Karpas-422 (cell line): Measurements from ENCODE around the gene CSE1L. TPM values are rescaled to one million over a fixed set of nuclear protein-coding genes. Genes with fewer than 3 reads are reported as not detected.
"Not testable (repeated sequence)": the region's sequence is repeated elsewhere in the genome, so short reads cannot be mapped to it uniquely, and the experiment has no call there.

Experiments
- DNase-seq: peaks from one replicate; pipeline ENCODE4 v3.0.0-alpha.2; 2015
- H2AFZ ChIP-seq: fragments of 200-600 bp; sonication (generic); 2 replicates; pipeline ENCODE4 v1.6.1; 2014; ENCODE audit warnings: antibody characterized with exemption, low read length, mixed read lengths
- H3K27ac ChIP-seq: fragments of 200-600 bp; sonication (generic); 2 replicates; pipeline ENCODE4 v1.5.1; 2014; ENCODE audit warnings: mild to moderate bottlenecking, low read length, moderate library complexity
- H3K27me3 ChIP-seq: fragments of 200-600 bp; sonication (generic); 2 replicates; pipeline ENCODE4 v1.6.1; 2014; ENCODE audit warnings: low read length, mixed read lengths
- H3K36me3 ChIP-seq: fragments of 200-600 bp; sonication (generic); 2 replicates; pipeline ENCODE4 v1.6.1; 2014; ENCODE audit warnings: low read length, mixed read lengths; ENCODE audit not compliant: insufficient read depth
- H3K4me1 ChIP-seq: fragments of 200-600 bp; sonication (generic); 2 replicates; pipeline ENCODE4 v1.6.1; 2014; ENCODE audit warnings: mild to moderate bottlenecking, low read length, mixed read lengths
- H3K4me2 ChIP-seq: fragments of 200-600 bp; sonication (generic); 2 replicates; pipeline ENCODE4 v1.6.1; 2014; ENCODE audit warnings: low read length, low read depth, mild to moderate bottlenecking; ENCODE audit not compliant: poor library complexity, severe bottlenecking
- H3K4me3 ChIP-seq: fragments of 200-600 bp; sonication (generic); 2 replicates; pipeline ENCODE4 v1.5.1; 2014; ENCODE audit warnings: mild to moderate bottlenecking, antibody characterized with exemption, low read length, mixed read lengths
- H3K79me2 ChIP-seq: fragments of 200-600 bp; sonication (generic); 2 replicates; pipeline ENCODE4 v1.6.1; 2014; ENCODE audit warnings: mild to moderate bottlenecking, low read length, mixed read lengths
- H3K9ac ChIP-seq: fragments of 200-600 bp; sonication (generic); 2 replicates; pipeline ENCODE4 v1.6.0; 2014; ENCODE audit warnings: low read length
- H3K9me2 ChIP-seq: fragments of 200-600 bp; sonication (generic), shearing (Covaris generic); replicated peaks from 2 replicates; pipeline ENCODE4 v1.6.0; 2014; ENCODE audit warnings: mild to moderate bottlenecking, low read length, moderate library complexity; ENCODE audit not compliant: insufficient read depth
- H3K9me3 ChIP-seq: fragments of 300-700, 200-600 bp; sonication (generic); 2 replicates; pipeline ENCODE4 v1.6.1; 2014; ENCODE audit warnings: low read length, mixed read lengths
- H4K20me1 ChIP-seq: fragments of 200-600 bp; sonication (generic); 2 replicates; pipeline ENCODE4 v1.6.1; 2014; ENCODE audit warnings: mild to moderate bottlenecking, antibody characterized with exemption, low read length, low read depth; ENCODE audit not compliant: insufficient read depth
- total RNA-seq: library from RNA; depleted of rRNA; stranded (reverse); fragments of >200 nt; shearing (Covaris generic); gene quantifications from 2 replicates; pipeline ENCODE4 v1.2.3, GENCODE V29; 2014; ENCODE audit warnings: low replicate concordance

Gene CSE1L
- total RNA-seq, 1 experiment from 2014 or later = 82.3 TPM

- no peak overlapping the region for H3K4me2 ChIP-seq
- no peaks in the 10 kb centered on the region for H4K20me1 ChIP-seq
- H3K9ac ChIP-seq = no peak overlapping the region
- no peaks in the 10 kb centered on the region for H3K9me3 ChIP-seq
- H3K9me2 ChIP-seq = no peaks in the 10 kb centered on the region
- H3K27me3 ChIP-seq = no peaks in the 10 kb centered on the region
- no peak for DNase-seq
- H3K36me3 ChIP-seq = peaks cover 70% of the 10 kb centered on the region
- no peak overlapping the region for H3K4me3 ChIP-seq
- H2AFZ ChIP-seq = no peak overlapping the region
- H3K4me1 ChIP-seq = no peaks in the 10 kb centered on the region
- no peak overlapping the region for H3K27ac ChIP-seq
- H3K79me2 ChIP-seq = peaks cover 32% of the 10 kb centered on the region
Measured at GRCh38 chr20:49091104-49091503, 45.0 kb downstream of the CSE1L start.

GRCh38 chr20:49091762-49092161 lies 45.6 kb downstream of the CSE1L start:
- H3K9ac ChIP-seq = no peak overlapping the region
- no peaks in the 10 kb centered on the region for H3K4me1 ChIP-seq
- H3K4me2 ChIP-seq = no peak overlapping the region
- H3K79me2 ChIP-seq = peaks cover 36% of the 10 kb centered on the region
- no peaks in the 10 kb centered on the region for H3K9me2 ChIP-seq
- no peaks in the 10 kb centered on the region for H3K9me3 ChIP-seq
- H3K36me3 ChIP-seq = peaks cover 74% of the 10 kb centered on the region
- no peaks in the 10 kb centered on the region for H4K20me1 ChIP-seq
- H3K4me3 ChIP-seq = no peak overlapping the region
- H3K27ac ChIP-seq = no peak overlapping the region
- H2AFZ ChIP-seq = no peak overlapping the region
- no peaks in the 10 kb centered on the region for H3K27me3 ChIP-seq
- no peak for DNase-seq

DNA sequence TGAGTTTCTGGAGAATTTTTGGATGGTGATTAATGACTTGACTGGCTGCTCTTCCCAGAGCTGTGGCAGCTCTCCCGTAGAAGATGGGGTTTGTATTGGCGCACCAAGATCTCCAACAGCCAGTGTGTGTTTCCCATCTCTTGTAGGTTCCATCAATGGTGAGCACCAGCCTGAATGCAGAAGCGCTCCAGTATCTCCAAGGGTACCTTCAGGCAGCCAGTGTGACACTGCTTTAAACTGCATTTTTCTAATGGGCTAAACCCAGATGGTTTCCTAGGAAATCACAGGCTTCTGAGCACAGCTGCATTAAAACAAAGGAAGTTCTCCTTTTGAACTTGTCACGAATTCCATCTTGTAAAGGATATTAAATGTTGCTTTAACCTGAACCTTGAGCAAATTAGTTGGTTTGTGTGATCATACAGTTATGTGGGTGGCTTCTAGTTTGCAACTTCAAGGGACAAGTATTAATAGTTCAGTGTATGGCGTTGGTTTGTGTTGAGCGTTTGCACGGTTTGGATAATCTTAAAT lies 50.2 kb downstream of the CSE1L start:
- DNase-seq = no peak
- Histone ChIP-seq H3K27ac (no peak overlapping the region), H3K9me2 (no peaks in the 10 kb centered on the region), H3K79me2 (peaks cover 43% of the 10 kb centered on the region), H3K4me1 (no peaks in the 10 kb centered on the region), H3K27me3 (no peaks in the 10 kb centered on the region), H3K4me3 (no peak overlapping the region), H3K36me3 (peaks cover 61% of the 10 kb centered on the region), H3K9me3 (no peaks in the 10 kb centered on the region), H2AFZ (no peak overlapping the region), H3K9ac (no peak overlapping the region), H4K20me1 (no peaks in the 10 kb centered on the region), H3K4me2 (no peak overlapping the region)

DNA sequence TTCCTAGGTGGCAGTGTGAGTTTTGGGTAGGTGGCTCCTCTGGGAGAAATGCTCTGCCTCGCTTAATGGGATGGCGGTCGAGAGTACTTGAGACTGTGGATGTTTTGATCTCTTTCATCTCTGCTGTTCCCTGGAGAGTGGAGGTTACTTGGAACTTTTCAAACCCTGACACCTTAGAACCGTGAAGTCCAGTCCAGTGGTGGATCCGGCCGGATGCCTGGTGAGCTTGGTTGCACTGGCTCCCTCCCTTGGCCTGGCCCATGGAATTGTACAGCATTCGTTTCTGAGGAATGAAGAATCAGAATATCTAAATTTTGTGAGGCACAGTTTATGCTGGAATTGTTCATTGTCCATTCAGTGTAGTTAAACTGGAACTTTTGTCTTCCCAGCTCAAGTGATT lies 51.0 kb downstream of the CSE1L start:
- Histone ChIP-seq H3K36me3 (peaks cover 62% of the 10 kb centered on the region), H3K9me2 (no peaks in the 10 kb centered on the region), H3K9me3 (no peaks in the 10 kb centered on the region), H3K4me3 (no peak overlapping the region), H3K4me1 (no peaks in the 10 kb centered on the region), H3K27me3 (no peaks in the 10 kb centered on the region), H3K9ac (no peak overlapping the region), H3K4me2 (no peak overlapping the region), H3K27ac (no peak overlapping the region), H4K20me1 (no peaks in the 10 kb centered on the region), H3K79me2 (peaks cover 47% of the 10 kb centered on the region), H2AFZ (no peak overlapping the region)
- DNase-seq = no peak

- H4K20me1 ChIP-seq = no peaks in the 10 kb centered on the region; the same call in 1 of the 2 replicates
- no peak overlapping the region for H3K4me2 ChIP-seq
- H3K4me1 ChIP-seq = no peaks in the 10 kb centered on the region
- no peaks in the 10 kb centered on the region for H3K9me3 ChIP-seq
- H2AFZ ChIP-seq = no peak overlapping the region
- no peak overlapping the region for H3K4me3 ChIP-seq
- no peak overlapping the region for H3K9ac ChIP-seq
- no peaks in the 10 kb centered on the region for H3K9me2 ChIP-seq
- peaks cover 66% of the 10 kb centered on the region for H3K36me3 ChIP-seq
- no peak for DNase-seq
- peaks cover 43% of the 10 kb centered on the region for H3K79me2 ChIP-seq
- no peak overlapping the region for H3K27ac ChIP-seq
- no peaks in the 10 kb centered on the region for H3K27me3 ChIP-seq
Measured at GRCh38 chr20:49098136-49098535, 52.0 kb downstream of the CSE1L start.

- H3K9me3 ChIP-seq = no peaks in the 10 kb centered on the region
- no peaks in the 10 kb centered on the region for H3K27me3 ChIP-seq
- peaks cover 41% of the 10 kb centered on the region for H3K79me2 ChIP-seq
- H3K9me2 ChIP-seq = no peaks in the 10 kb centered on the region
- no peak overlapping the region for H2AFZ ChIP-seq
- H3K9ac ChIP-seq = no peak overlapping the region
- no peaks in the 10 kb centered on the region for H3K4me1 ChIP-seq
- no peak overlapping the region for H3K4me2 ChIP-seq
- H3K4me3 ChIP-seq = no peak overlapping the region
- H3K36me3 ChIP-seq = peaks cover 71% of the 10 kb centered on the region
- no peaks in the 10 kb centered on the region; the same call in 1 of the 2 replicates for H4K20me1 ChIP-seq
- DNase-seq = no peak
- H3K27ac ChIP-seq = no peak overlapping the region
Measured at GRCh38 chr20:49099011-49099410, 52.9 kb downstream of the CSE1L start.

- Histone ChIP-seq H3K79me2 (peaks cover 35% of the 10 kb centered on the region), H3K36me3 (peaks cover 71% of the 10 kb centered on the region)
- H3K4me2 ChIP-seq, H3K27ac ChIP-seq, H3K9me3 ChIP-seq, H3K9me2 ChIP-seq, DNase-seq, H2AFZ ChIP-seq, H3K4me1 ChIP-seq, H3K27me3 ChIP-seq, H3K9ac ChIP-seq, H3K4me3 ChIP-seq, H4K20me1 ChIP-seq: not testable (repeated sequence)
Measured at GRCh38 chr20:49100292-49100691, 54.2 kb downstream of the CSE1L start.

DNA sequence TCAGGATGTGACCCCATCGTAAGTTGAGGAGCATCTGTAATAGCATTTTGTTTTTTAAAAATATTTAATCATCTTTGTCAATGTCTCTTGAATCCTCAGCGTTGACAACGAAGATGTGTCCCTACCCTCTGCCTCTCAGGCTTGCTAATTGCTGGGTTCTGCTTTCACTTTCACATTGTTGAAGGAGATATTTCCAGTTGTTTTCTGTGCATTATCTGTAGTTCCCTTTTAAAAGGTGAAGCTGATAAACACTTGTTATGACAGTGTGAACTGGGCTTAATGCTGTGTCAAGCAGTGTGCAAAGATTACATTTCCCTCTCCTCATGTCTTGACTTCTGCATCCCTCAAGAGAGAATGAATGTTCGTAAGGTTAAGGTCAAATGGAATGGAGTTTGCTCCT lies 54.9 kb downstream of the CSE1L start:
- Histone ChIP-seq H3K9me2 (no peaks in the 10 kb centered on the region), H3K4me1 (no peaks in the 10 kb centered on the region), H4K20me1 (no peaks in the 10 kb centered on the region; the same call in 1 of the 2 replicates), H3K9me3 (no peaks in the 10 kb centered on the region), H3K36me3 (peaks cover 69% of the 10 kb centered on the region), H3K4me2 (no peak overlapping the region), H2AFZ (no peak overlapping the region), H3K79me2 (peaks cover 33% of the 10 kb centered on the region), H3K9ac (no peak overlapping the region), H3K27me3 (no peaks in the 10 kb centered on the region), H3K4me3 (no peak overlapping the region), H3K27ac (no peak overlapping the region)
- no peak for DNase-seq

- Histone ChIP-seq H3K9me2 (no peaks in the 10 kb centered on the region), H3K4me1 (no peaks in the 10 kb centered on the region), H3K27ac (no peak overlapping the region), H3K9ac (no peak overlapping the region), H3K4me3 (no peak overlapping the region), H3K27me3 (no peaks in the 10 kb centered on the region), H4K20me1 (no peaks in the 10 kb centered on the region; the same call in 1 of the 2 replicates), H3K36me3 (peaks cover 60% of the 10 kb centered on the region), H3K9me3 (no peaks in the 10 kb centered on the region), H2AFZ (no peak overlapping the region), H3K4me2 (no peak overlapping the region), H3K79me2 (peaks cover 17% of the 10 kb centered on the region)
- DNase-seq = no peak
Measured at GRCh38 chr20:49103019-49103418, 56.9 kb downstream of the CSE1L start.
